ENCODE measurements around the gene NUP50.
"Not testable (repeated sequence)": the region's sequence is repeated elsewhere in the genome, so short reads cannot be mapped to it uniquely, and the experiment has no call there.

The NUP50 gene

GRCh38 chr22:45190202-45190872 is 26.6 kb downstream of the NUP50 start:
- H3K27ac ChIP-seq (ENCODE audit: low read depth, low read length), result no peak overlapping the region

GRCh38 chr22:45191746-45192145 is 28.0 kb downstream of the NUP50 start:
- not testable (repeated sequence) for H3K23ac ChIP-seq (ENCODE audit: low read length); H3K9me3 ChIP-seq (ENCODE audit: insufficient read depth, low read depth, low read length); H4K91ac ChIP-seq (ENCODE audit: low read depth, low read length); H3K9ac ChIP-seq (ENCODE audit: low read length); H3K27ac ChIP-seq (ENCODE audit: low read depth, low read length); H3K4ac ChIP-seq (ENCODE audit: low read depth, low read length); H2BK120ac ChIP-seq (ENCODE audit: insufficient read depth, low read length, poor library complexity); H3K18ac ChIP-seq (ENCODE audit: low read length); H3K79me1 ChIP-seq (ENCODE audit: low read length); H3K27me3 ChIP-seq (ENCODE audit: insufficient read depth, low read length); H4K8ac ChIP-seq (ENCODE audit: low read depth, low read length); H4K12ac ChIP-seq (ENCODE audit: low read depth, low read length); DNase-seq; H2AFZ ChIP-seq (ENCODE audit: insufficient read depth, low read length, poor library complexity); H3K4me3 ChIP-seq (ENCODE audit: low read depth, low read length); H2AK5ac ChIP-seq (ENCODE audit: low read length); H2BK12ac ChIP-seq (ENCODE audit: low read length); H3K4me1 ChIP-seq (ENCODE audit: control insufficient read depth in 1 of 2, insufficient read depth in 2 of 2, low read length in 2 of 2); H2BK5ac ChIP-seq (ENCODE audit: low read depth, low read length, poor library complexity); H3K14ac ChIP-seq (ENCODE audit: low read length); H3K4me2 ChIP-seq (ENCODE audit: low read length); H3K79me2 ChIP-seq (ENCODE audit: control insufficient read depth, insufficient read depth, low read length, poor library complexity)
- H3K36me3 ChIP-seq (ENCODE audit: control insufficient read depth in 1 of 2, insufficient read depth in 2 of 2, low read length in 2 of 2), result peaks cover 26 to 28% of the 10 kb centered on the region in 2 experiments
- WGBS (ENCODE audit: extremely low coverage, insufficient coverage, insufficient read length), result no CpG with 5 or more reads among the region's 9 CpGs

More at GRCh38 chr22:45190202-45190872, 26.6 kb downstream of the NUP50 start:
- H3K4me3 ChIP-seq (ENCODE audit: low read depth, low read length), result no peak overlapping the region
- DNase-seq, result no peak
- H3K36me3 ChIP-seq (ENCODE audit: control insufficient read depth in 1 of 2, insufficient read depth in 2 of 2, low read length in 2 of 2), result peaks cover 20 to 28% of the 10 kb centered on the region in 2 experiments
- no peak overlapping the region for H4K8ac ChIP-seq (ENCODE audit: low read depth, low read length)
- H2AK5ac ChIP-seq (ENCODE audit: low read length), result no peak overlapping the region
- no peak overlapping the region for H3K9ac ChIP-seq (ENCODE audit: low read length)
- no peak overlapping the region for H3K14ac ChIP-seq (ENCODE audit: low read length)
- H2BK12ac ChIP-seq (ENCODE audit: low read length), result no peak overlapping the region
- H3K4ac ChIP-seq (ENCODE audit: low read depth, low read length), result no peak overlapping the region
- no peak overlapping the region for H2BK120ac ChIP-seq (ENCODE audit: insufficient read depth, low read length, poor library complexity)
- H3K4me1 ChIP-seq (ENCODE audit: control insufficient read depth in 1 of 2, insufficient read depth in 2 of 2, low read length in 2 of 2), result no peaks in the 10 kb centered on the region
- H3K27me3 ChIP-seq (ENCODE audit: insufficient read depth, low read length), result no peaks in the 10 kb centered on the region
- H3K4me2 ChIP-seq (ENCODE audit: low read length), result no peak overlapping the region
- H4K12ac ChIP-seq (ENCODE audit: low read depth, low read length), result no peak overlapping the region
- WGBS (ENCODE audit: extremely low coverage, insufficient coverage, insufficient read length), result no CpG with 5 or more reads among the region's 4 CpGs
- no peak overlapping the region for H2BK5ac ChIP-seq (ENCODE audit: low read depth, low read length, poor library complexity)
- H3K23ac ChIP-seq (ENCODE audit: low read length), result no peak overlapping the region
- peaks cover under 1% of the 10 kb centered on the region for H3K9me3 ChIP-seq (ENCODE audit: insufficient read depth, low read depth, low read length)
- no peaks in the 10 kb centered on the region for H3K79me1 ChIP-seq (ENCODE audit: low read length)
- no peak overlapping the region for H4K91ac ChIP-seq (ENCODE audit: low read depth, low read length)
- no peak overlapping the region for H3K18ac ChIP-seq (ENCODE audit: low read length)
- no peak overlapping the region for H2AFZ ChIP-seq (ENCODE audit: insufficient read depth, low read length, poor library complexity)
- no peaks in the 10 kb centered on the region for H3K79me2 ChIP-seq (ENCODE audit: control insufficient read depth, insufficient read depth, low read length, poor library complexity)

- H2BK5ac ChIP-seq (ENCODE audit: low read depth, low read length, poor library complexity), result no peak overlapping the region
- H3K36me3 ChIP-seq (ENCODE audit: control insufficient read depth in 1 of 2, insufficient read depth in 2 of 2, low read length in 2 of 2), result peaks cover 34 to 38% of the 10 kb centered on the region in 2 experiments
- H3K27me3 ChIP-seq (ENCODE audit: insufficient read depth, low read length), result no peaks in the 10 kb centered on the region
- H3K14ac ChIP-seq (ENCODE audit: low read length), result no peak overlapping the region
- DNase-seq, result no peak
- H3K4ac ChIP-seq (ENCODE audit: low read depth, low read length), result no peak overlapping the region
- H3K4me3 ChIP-seq (ENCODE audit: low read depth, low read length), result no peak overlapping the region
- H2BK120ac ChIP-seq (ENCODE audit: insufficient read depth, low read length, poor library complexity), result no peak overlapping the region
- WGBS (ENCODE audit: extremely low coverage, insufficient coverage, insufficient read length), result no CpG with 5 or more reads among the region's 13 CpGs
- no peak overlapping the region for H4K8ac ChIP-seq (ENCODE audit: low read depth, low read length)
- no peak overlapping the region for H3K4me2 ChIP-seq (ENCODE audit: low read length)
- peaks cover 2% of the 10 kb centered on the region for H3K9me3 ChIP-seq (ENCODE audit: insufficient read depth, low read depth, low read length)
- no peak overlapping the region for H3K27ac ChIP-seq (ENCODE audit: low read depth, low read length)
- H2BK12ac ChIP-seq (ENCODE audit: low read length), result no peak overlapping the region
- no peaks in the 10 kb centered on the region for H3K4me1 ChIP-seq (ENCODE audit: control insufficient read depth in 1 of 2, insufficient read depth in 2 of 2, low read length in 2 of 2)
- no peak overlapping the region for H4K91ac ChIP-seq (ENCODE audit: low read depth, low read length)
- H4K12ac ChIP-seq (ENCODE audit: low read depth, low read length), result no peak overlapping the region
- no peak overlapping the region for H3K9ac ChIP-seq (ENCODE audit: low read length)
- no peak overlapping the region for H2AFZ ChIP-seq (ENCODE audit: insufficient read depth, low read length, poor library complexity)
- H3K18ac ChIP-seq (ENCODE audit: low read length), result no peak overlapping the region
- H3K23ac ChIP-seq (ENCODE audit: low read length), result no peak overlapping the region
- H3K79me1 ChIP-seq (ENCODE audit: low read length), result no peaks in the 10 kb centered on the region
- H3K79me2 ChIP-seq (ENCODE audit: control insufficient read depth, insufficient read depth, low read length, poor library complexity), result no peaks in the 10 kb centered on the region
- no peak overlapping the region for H2AK5ac ChIP-seq (ENCODE audit: low read length)
Observed at GRCh38 chr22:45192701-45193187, 29.0 kb downstream of the NUP50 start.

DNA sequence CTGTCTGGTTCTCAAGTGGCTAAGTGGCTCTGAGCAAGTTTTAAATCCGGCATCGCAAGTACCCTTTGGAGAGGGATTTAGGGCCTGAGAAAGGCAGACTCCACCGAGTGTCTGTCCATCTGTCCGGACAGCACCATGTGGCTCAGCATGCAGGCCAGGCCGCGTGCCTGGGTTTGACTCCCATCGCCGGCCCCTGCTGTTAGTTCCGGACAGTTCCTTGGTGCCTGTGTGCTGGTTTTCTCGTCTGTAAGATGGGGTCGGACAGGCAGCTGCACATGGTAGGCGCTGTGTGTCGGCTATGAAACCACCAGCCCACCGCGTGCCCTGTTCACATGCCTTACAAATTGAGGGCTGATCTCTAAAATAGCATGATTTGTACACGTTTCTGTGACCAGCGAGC is 31.0 kb downstream of the NUP50 start:
- Histone ChIP-seq H3K4me1 (ENCODE audit: control insufficient read depth in 1 of 2, insufficient read depth in 2 of 2, low read length in 2 of 2) (peaks cover 5 to 6% of the 10 kb centered on the region in 2 experiments), H2BK12ac (ENCODE audit: low read length) (no peak overlapping the region), H3K14ac (ENCODE audit: low read length) (no peak overlapping the region), H3K79me2 (ENCODE audit: control insufficient read depth, insufficient read depth, low read length, poor library complexity) (no peaks in the 10 kb centered on the region), H3K9me3 (ENCODE audit: insufficient read depth, low read depth, low read length) (peaks cover 2% of the 10 kb centered on the region), H2BK5ac (ENCODE audit: low read depth, low read length, poor library complexity) (no peak overlapping the region), H2BK120ac (ENCODE audit: insufficient read depth, low read length, poor library complexity) (no peak overlapping the region), H3K4me2 (ENCODE audit: low read length) (no peak overlapping the region), H2AFZ (ENCODE audit: insufficient read depth, low read length, poor library complexity) (no peak overlapping the region), H3K9ac (ENCODE audit: low read length) (no peak overlapping the region), H3K23ac (ENCODE audit: low read length) (no peak overlapping the region), H3K4me3 (ENCODE audit: low read depth, low read length) (no peak overlapping the region), H3K79me1 (ENCODE audit: low read length) (no peaks in the 10 kb centered on the region), H3K27ac (ENCODE audit: low read depth, low read length) (no peak overlapping the region), H2AK5ac (ENCODE audit: low read length) (no peak overlapping the region), H4K12ac (ENCODE audit: low read depth, low read length) (no peak overlapping the region), H3K18ac (ENCODE audit: low read length) (no peak overlapping the region), H3K4ac (ENCODE audit: low read depth, low read length) (no peak overlapping the region), H3K27me3 (ENCODE audit: insufficient read depth, low read length) (no peaks in the 10 kb centered on the region), H4K8ac (ENCODE audit: low read depth, low read length) (no peak overlapping the region), H3K36me3 (ENCODE audit: control insufficient read depth in 1 of 2, insufficient read depth in 2 of 2, low read length in 2 of 2) (peaks cover 39 to 41% of the 10 kb centered on the region in 2 experiments), H4K91ac (ENCODE audit: low read depth, low read length) (no peak overlapping the region)
- DNase-seq, result no peak
- WGBS (ENCODE audit: extremely low coverage, insufficient coverage, insufficient read length), result no CpG with 5 or more reads among the region's 17 CpGs
